GM23338 (cell line): ENCODE results near the gene CD2BP2. TPM values are rescaled to one million over a fixed set of nuclear protein-coding genes. Genes with fewer than 3 reads are reported as not detected.
A peak's percentile ranks its signal among the peaks of the same experiment; 100 is the strongest.

ENCODE experiments used
- ATAC-seq: fragments of 200-7000 bp; cut with Tn5 transposase; 3 replicates; pipeline ENCODE4 v1.9.1; 2020
- DNase-seq: peaks from one replicate; pipeline ENCODE4 v3.0.0-alpha.2; 2015; ENCODE audit warnings: low spot score
- H2AFZ ChIP-seq: fragments of 200-600 bp; sonication (generic); 2 replicates; pipeline ENCODE4 v1.8.0; 2016; ENCODE audit warnings: antibody characterized with exemption, mild to moderate bottlenecking, moderate library complexity
- H3F3A ChIP-seq: fragments of 200-600 bp; sonication (generic); replicated peaks from 2 replicates; pipeline ENCODE4 v1.8.0; 2017; ENCODE audit warnings: antibody characterized with exemption, mixed run types, low read depth
- H3K27ac ChIP-seq: fragments of 200-600 bp; sonication (generic); 2 replicates; pipeline ENCODE4 v1.6.1; 2016; ENCODE audit warnings: low read depth
- H3K27me3 ChIP-seq: fragments of 200-600 bp; sonication (generic); 2 replicates; pipeline ENCODE4 v1.8.0; 2016; ENCODE audit warnings: mild to moderate bottlenecking, mixed run types, moderate library complexity; ENCODE audit not compliant: insufficient read depth
- H3K36me3 ChIP-seq: fragments of 200-600 bp; sonication (generic); 2 replicates; pipeline ENCODE4 v1.8.0; 2016; ENCODE audit warnings: mild to moderate bottlenecking; ENCODE audit not compliant: insufficient read depth
- H3K4me1 ChIP-seq: fragments of 200-600 bp; sonication (generic); 2 replicates; pipeline ENCODE4 v1.8.0; 2016; ENCODE audit warnings: mild to moderate bottlenecking, moderate library complexity; ENCODE audit not compliant: insufficient read depth
- H3K4me2 ChIP-seq: fragments of 200-600 bp; sonication (generic); 2 replicates; pipeline ENCODE4 v1.7.1; 2017; ENCODE audit warnings: mixed run types
- H3K4me3 ChIP-seq: fragments of 200-600 bp; sonication (generic); 2 replicates; pipeline ENCODE4 v1.6.1; 2016; ENCODE audit warnings: mixed run types
- H3K79me2 ChIP-seq: fragments of 200-600 bp; sonication (generic); replicated peaks from 2 replicates; pipeline ENCODE4 v1.8.0; 2017; ENCODE audit warnings: mild to moderate bottlenecking; ENCODE audit not compliant: insufficient read depth
- H3K9me2 ChIP-seq: fragments of 200-600 bp; sonication (generic); 2 replicates; pipeline ENCODE4 v1.8.0; 2017; ENCODE audit not compliant: insufficient read depth
- H4K20me1 ChIP-seq: fragments of 200-600 bp; sonication (generic); replicated peaks from 2 replicates; pipeline ENCODE4 v1.8.0; 2017; ENCODE audit warnings: mild to moderate bottlenecking; ENCODE audit not compliant: insufficient read depth
- H3K27ac Mint-ChIP-seq: 2 replicates; pipeline ENCODE4 v1.8.0; 2020; ENCODE audit warnings: inconsistent platforms, mild to moderate bottlenecking, moderate library complexity, mixed read lengths
- H3K27me3 Mint-ChIP-seq: 3 replicates; pipeline ENCODE4 v1.8.0; 2022; ENCODE audit warnings: low read depth, mild to moderate bottlenecking, moderate library complexity, mixed read lengths, inconsistent platforms; ENCODE audit not compliant: insufficient read depth, poor library complexity
- H3K36me3 Mint-ChIP-seq: 3 replicates; pipeline ENCODE4 v1.8.0; 2021; ENCODE audit warnings: low read depth, mild to moderate bottlenecking, inconsistent platforms, moderate library complexity, mixed read lengths
- H3K4me1 Mint-ChIP-seq: 3 replicates; pipeline ENCODE4 v1.8.0; 2020; ENCODE audit warnings: mild to moderate bottlenecking, inconsistent platforms, mixed read lengths
- H3K4me3 Mint-ChIP-seq: 3 replicates; pipeline ENCODE4 v1.8.0; 2021; ENCODE audit warnings: moderate library complexity, mild to moderate bottlenecking, inconsistent platforms, mixed read lengths
- H3K9me3 Mint-ChIP-seq: 3 replicates; pipeline ENCODE4 v1.8.0; 2020; ENCODE audit warnings: moderate library complexity, mild to moderate bottlenecking, inconsistent platforms, mixed read lengths
- CREB1 ChIP-seq: fragments of 250-450 bp; sonication (Bioruptor Pico); IDR thresholded peaks from 2 replicates; pipeline ENCODE4 v1.5.0; 2020; ENCODE audit warnings: low read depth, mild to moderate bottlenecking, moderate library complexity
- EZH2 ChIP-seq: fragments of 200-600 bp; sonication (generic); IDR thresholded peaks from one replicate; pipeline ENCODE4 v1.8.0; 2017; ENCODE audit warnings: antibody characterized with exemption, mild to moderate bottlenecking, low read depth; ENCODE audit not compliant: unreplicated experiment
- JUNB ChIP-seq: IDR thresholded peaks from one replicate; pipeline ENCODE4 v1.6.1; 2016; ENCODE audit warnings: antibody characterized with exemption; ENCODE audit not compliant: unreplicated experiment
- POLR2AphosphoS5 ChIP-seq: IDR thresholded peaks from 2 replicates; pipeline ENCODE4 v1.6.1; 2016; ENCODE audit warnings: antibody characterized with exemption, low read depth
- REST ChIP-seq: IDR thresholded peaks from one replicate; pipeline ENCODE4 v1.6.1; 2018; ENCODE audit warnings: antibody characterized with exemption; ENCODE audit not compliant: unreplicated experiment
- STAT1 ChIP-seq: IDR thresholded peaks from one replicate; pipeline ENCODE4 v1.6.1; 2016; ENCODE audit warnings: antibody characterized with exemption; ENCODE audit not compliant: unreplicated experiment
- polyA plus RNA-seq: library from polyadenylated mRNA; unstranded; fragments of >200 nt; fragmentation: Nextera tagmentation; extraction: Ambion mirVana; gene quantifications from 2 replicates; pipeline ENCODE4 v1.2.1, GENCODE V29; 2016
- total RNA-seq: library from RNA; depleted of rRNA; stranded (reverse); fragments of >200 nt; shearing (Covaris generic); gene quantifications from 2 replicates; pipeline ENCODE4 v1.2.3, GENCODE V29; 2014
- TF ChIP-seq, protein P1 (sequence below), 2 experiments: fragments of 200-600 bp in 1 of 2; sonication (generic) in 1 of 2; conservative IDR thresholded peaks; 2 replicates each; pipeline versions ENCODE4 v1.5.1 to v1.6.1; 2016 to 2017; ENCODE audit warnings: antibody characterized with exemption in 2 of 2, low read depth in 2 of 2, mild to moderate bottlenecking in 2 of 2, moderate library complexity in 1 of 2
- TF ChIP-seq, protein P2 (sequence below): IDR thresholded peaks from 2 replicates; pipeline ENCODE4 v1.6.1; 2016; ENCODE audit warnings: antibody characterized with exemption

Gene CD2BP2
- total and polyA plus RNA-seq, 2 experiments from 2014 or later: 23.1 to 38.7 TPM

GRCh38 chr16:30370456-30371247, 15.5 kb upstream of the CD2BP2 start, which contains the start of gene TBC1D10B:
TBC1D10B (minus strand) TSS chr16:30370494; CDS start chr16:30370183, 311 bp downstream.
- peaks cover 7% of the 10 kb centered on the region; the same call in 1 of the 2 replicates for H4K20me1 ChIP-seq
- no peaks in the 10 kb centered on the region for H3K9me3 Mint-ChIP-seq
- H3K4me1 Mint-ChIP-seq: peaks cover 37% of the 10 kb centered on the region
- H3K36me3 ChIP-seq: no peaks in the 10 kb centered on the region
- no peaks in the 10 kb centered on the region for H3K9me2 ChIP-seq
- H3K36me3 Mint-ChIP-seq: peaks cover 5% of the 10 kb centered on the region; the same call in 2 of the 3 replicates
- H3K27me3 Mint-ChIP-seq: peaks cover 20% of the 10 kb centered on the region
- no peak within 1 kb of the TSS for H3K27ac ChIP-seq
- TF ChIP-seq CREB1 (peak; percentile 80), POLR2AphosphoS5 (peak; percentile 43; the same call in 1 of the 2 replicates), STAT1 (no peak), EZH2 (no peak), REST (no peak), JUNB (no peak)
- TF ChIP-seq, protein P1, sequence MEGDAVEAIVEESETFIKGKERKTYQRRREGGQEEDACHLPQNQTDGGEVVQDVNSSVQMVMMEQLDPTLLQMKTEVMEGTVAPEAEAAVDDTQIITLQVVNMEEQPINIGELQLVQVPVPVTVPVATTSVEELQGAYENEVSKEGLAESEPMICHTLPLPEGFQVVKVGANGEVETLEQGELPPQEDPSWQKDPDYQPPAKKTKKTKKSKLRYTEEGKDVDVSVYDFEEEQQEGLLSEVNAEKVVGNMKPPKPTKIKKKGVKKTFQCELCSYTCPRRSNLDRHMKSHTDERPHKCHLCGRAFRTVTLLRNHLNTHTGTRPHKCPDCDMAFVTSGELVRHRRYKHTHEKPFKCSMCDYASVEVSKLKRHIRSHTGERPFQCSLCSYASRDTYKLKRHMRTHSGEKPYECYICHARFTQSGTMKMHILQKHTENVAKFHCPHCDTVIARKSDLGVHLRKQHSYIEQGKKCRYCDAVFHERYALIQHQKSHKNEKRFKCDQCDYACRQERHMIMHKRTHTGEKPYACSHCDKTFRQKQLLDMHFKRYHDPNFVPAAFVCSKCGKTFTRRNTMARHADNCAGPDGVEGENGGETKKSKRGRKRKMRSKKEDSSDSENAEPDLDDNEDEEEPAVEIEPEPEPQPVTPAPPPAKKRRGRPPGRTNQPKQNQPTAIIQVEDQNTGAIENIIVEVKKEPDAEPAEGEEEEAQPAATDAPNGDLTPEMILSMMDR (conservative IDR thresholded peaks at IDR 0.05; ENCODE audit: low read depth in 2 of 2): 0 out of 4 replicates have a peak, but pooled peaks of 1 of the 2 experiments have one; percentile 26
- TF ChIP-seq, protein P2, sequence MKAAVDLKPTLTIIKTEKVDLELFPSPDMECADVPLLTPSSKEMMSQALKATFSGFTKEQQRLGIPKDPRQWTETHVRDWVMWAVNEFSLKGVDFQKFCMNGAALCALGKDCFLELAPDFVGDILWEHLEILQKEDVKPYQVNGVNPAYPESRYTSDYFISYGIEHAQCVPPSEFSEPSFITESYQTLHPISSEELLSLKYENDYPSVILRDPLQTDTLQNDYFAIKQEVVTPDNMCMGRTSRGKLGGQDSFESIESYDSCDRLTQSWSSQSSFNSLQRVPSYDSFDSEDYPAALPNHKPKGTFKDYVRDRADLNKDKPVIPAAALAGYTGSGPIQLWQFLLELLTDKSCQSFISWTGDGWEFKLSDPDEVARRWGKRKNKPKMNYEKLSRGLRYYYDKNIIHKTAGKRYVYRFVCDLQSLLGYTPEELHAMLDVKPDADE: no peak
- peak within 1 kb of the TSS; percentile 85 for H3K4me3 ChIP-seq
- no peaks in the 10 kb centered on the region for H3K27me3 ChIP-seq
- no peak within 1 kb of the TSS for H2AFZ ChIP-seq
- DNase-seq (peak; percentile 100), ATAC-seq (peak; percentile 85)
- peak within 1 kb of the TSS; percentile 79 for H3K27ac Mint-ChIP-seq
- H3F3A ChIP-seq: no peaks in the 10 kb centered on the region
- H3K4me1 ChIP-seq: peaks cover 11% of the 10 kb centered on the region
- peaks cover 33% of the 10 kb centered on the region for H3K79me2 ChIP-seq
- peak within 1 kb of the TSS; percentile 98 for H3K4me2 ChIP-seq
- H3K4me3 Mint-ChIP-seq: peak within 1 kb of the TSS; percentile 78
